ENCODE measurements around the gene FPGS. TPM values are rescaled to one million over a fixed set of nuclear protein-coding genes. Genes with fewer than 3 reads are reported as not detected.
"Not testable (repeated sequence)": the region's sequence is repeated elsewhere in the genome, so short reads cannot be mapped to it uniquely, and the experiment has no call there.

Gene FPGS
- total RNA-seq, 2 experiments from 2014 or later = 66.7 to 78.1 TPM

- H3K4me1 Mint-ChIP-seq = peaks cover 66% of the 10 kb centered on the region
- H3K9me3 Mint-ChIP-seq = no peaks in the 10 kb centered on the region
- H3K27ac Mint-ChIP-seq = peak overlapping the region; percentile 13
- DNase-seq = no peak
- peak overlapping the region; percentile 34 for H3K4me3 Mint-ChIP-seq
- no peaks in the 10 kb centered on the region for H3K27me3 Mint-ChIP-seq
- POLR2A ChIA-PET = no interaction called here
- CTCF ChIA-PET = interaction anchor here (0.6 to 2.4 kb wide), 2 partner anchors 10 to 15 kb away, joined by 3 to 6 read pairs; no protein-coding TSS in a partner anchor
- H3K36me3 Mint-ChIP-seq (ENCODE audit: low read depth) = peaks cover 62% of the 10 kb centered on the region
Measured at GRCh38 chr9:127773981-127774380, 28.7 kb upstream of the FPGS start.

- Mint-ChIP-seq H3K4me3 (peak overlapping the region; percentile 100), H3K9me3 (no peaks in the 10 kb centered on the region), H3K4me1 (peaks cover 62% of the 10 kb centered on the region), H3K27ac (peak overlapping the region; percentile 96), H3K36me3 (ENCODE audit: low read depth) (peaks cover 40% of the 10 kb centered on the region), H3K27me3 (no peaks in the 10 kb centered on the region)
- DNase-seq = peak; percentile 84
- ChIA-PET POLR2A (interaction anchor here (0.6 kb wide), 1 partner anchor 19 kb away, joined by 6 read pairs; no protein-coding TSS in a partner anchor), CTCF (interaction anchor here (0.6 to 1.7 kb wide), 5 partner anchors 9 to 465 kb away, joined by 3 to 4 read pairs (median 3); partner anchors contain the start of genes CDK9 and TOR2A)
Measured at GRCh38 chr9:127776195-127776923, 26.3 kb upstream of the FPGS start.

GRCh38 chr9:127776924-127777289 is 25.8 kb upstream of the FPGS start:
- Mint-ChIP-seq H3K27me3 (no peaks in the 10 kb centered on the region), H3K4me1 (peaks cover 62% of the 10 kb centered on the region), H3K36me3 (ENCODE audit: low read depth) (peaks cover 38% of the 10 kb centered on the region), H3K27ac (peak overlapping the region; percentile 96), H3K4me3 (peak overlapping the region; percentile 100), H3K9me3 (no peaks in the 10 kb centered on the region)
- DNase-seq = no peak
- POLR2A ChIA-PET = no interaction called here
- CTCF ChIA-PET = interaction anchor here (1.3 to 1.7 kb wide), 2 partner anchors 9 to 42 kb away, joined by 4 read pairs; partner anchors contain the start of genes CDK9 and TOR2A

- Mint-ChIP-seq H3K27ac (peak overlapping the region; percentile 96), H3K4me1 (peaks cover 64% of the 10 kb centered on the region), H3K27me3 (no peaks in the 10 kb centered on the region), H3K4me3 (peak overlapping the region; percentile 100), H3K36me3 (ENCODE audit: low read depth) (peaks cover 38% of the 10 kb centered on the region), H3K9me3 (no peaks in the 10 kb centered on the region)
- POLR2A ChIA-PET = interaction anchor here (0.6 kb wide), 1 partner anchor 26 kb away, joined by 3 read pairs; no protein-coding TSS in a partner anchor
- peak; percentile 33 for DNase-seq
- CTCF ChIA-PET = interaction anchor here (1.0 to 3.4 kb wide), 2 partner anchors 42 to 92 kb away, joined by 3 to 25 read pairs; partner anchors contain the start of gene TOR2A
Measured at GRCh38 chr9:127777368-127777980, 25.2 kb upstream of the FPGS start.

- H3K27me3 Mint-ChIP-seq = no peaks in the 10 kb centered on the region
- CTCF ChIA-PET = interaction anchor here (0.6 to 3.4 kb wide), 8 partner anchors 11 to 165 kb away, joined by 3 to 25 read pairs (median 4); partner anchors contain the start of genes FPGS and TOR2A
- H3K27ac Mint-ChIP-seq = peak within 1 kb of the TSS; percentile 97
- DNase-seq = peak; percentile 60
- peaks cover 32% of the 10 kb centered on the region for H3K36me3 Mint-ChIP-seq (ENCODE audit: low read depth)
- no peaks in the 10 kb centered on the region for H3K9me3 Mint-ChIP-seq
- POLR2A ChIA-PET = interaction anchor here (0.6 kb wide), 1 partner anchor 350 kb away, joined by 4 read pairs; no protein-coding TSS in a partner anchor
- peaks cover 64% of the 10 kb centered on the region for H3K4me1 Mint-ChIP-seq
- peak within 1 kb of the TSS; percentile 100 for H3K4me3 Mint-ChIP-seq
Measured at GRCh38 chr9:127778280-127779135, 24.2 kb upstream of the FPGS start, which contains the start of gene SH2D3C. SH2D3C (minus strand) TSS chr9:127778666; CDS start chr9:127778627, 39 bp downstream.

GRCh38 chr9:127779136-127779981 is 23.3 kb upstream of the FPGS start:
- Mint-ChIP-seq H3K9me3 (no peaks in the 10 kb centered on the region), H3K27ac (peak overlapping the region; percentile 97), H3K27me3 (no peaks in the 10 kb centered on the region), H3K36me3 (ENCODE audit: low read depth) (peaks cover 26% of the 10 kb centered on the region), H3K4me3 (peak overlapping the region; percentile 100), H3K4me1 (peaks cover 66% of the 10 kb centered on the region)
- ChIA-PET POLR2A (no interaction called here), CTCF (interaction anchor here (0.6 to 3.4 kb wide), 10 partner anchors 9 to 164 kb away, joined by 3 to 25 read pairs (median 4); partner anchors contain the start of gene TOR2A)
- DNase-seq = peak; percentile 56

- ChIA-PET POLR2A (no interaction called here), CTCF (interaction anchor here (0.6 to 3.4 kb wide), 8 partner anchors 8 to 199 kb away, joined by 3 to 25 read pairs (median 4); partner anchors contain the start of gene TOR2A)
- Mint-ChIP-seq H3K9me3 (no peaks in the 10 kb centered on the region), H3K4me1 (peaks cover 65% of the 10 kb centered on the region), H3K4me3 (no peak overlapping the region), H3K27ac (peak overlapping the region; percentile 97), H3K36me3 (ENCODE audit: low read depth) (peaks cover 20% of the 10 kb centered on the region), H3K27me3 (no peaks in the 10 kb centered on the region)
- DNase-seq = no peak
Measured at GRCh38 chr9:127780126-127780885, 22.4 kb upstream of the FPGS start.

GRCh38 chr9:127780909-127781308 is 21.8 kb upstream of the FPGS start:
- H3K27me3 Mint-ChIP-seq, POLR2A ChIA-PET, H3K4me3 Mint-ChIP-seq, H3K9me3 Mint-ChIP-seq, DNase-seq: not testable (repeated sequence)
- H3K36me3 Mint-ChIP-seq (ENCODE audit: low read depth) = peaks cover 20% of the 10 kb centered on the region
- peaks cover 65% of the 10 kb centered on the region for H3K4me1 Mint-ChIP-seq
- CTCF ChIA-PET = interaction anchor here (0.6 to 3.4 kb wide), 4 partner anchors 7 to 200 kb away, joined by 3 to 25 read pairs (median 4); partner anchors contain the start of gene TOR2A
- peak overlapping the region; percentile 87 for H3K27ac Mint-ChIP-seq

GRCh38 chr9:127781806-127782205 is 20.9 kb upstream of the FPGS start:
- peaks cover 63% of the 10 kb centered on the region for H3K4me1 Mint-ChIP-seq
- POLR2A ChIA-PET = no interaction called here

GRCh38 chr9:127783111-127784008 is 19.3 kb upstream of the FPGS start:
- Mint-ChIP-seq H3K9me3 (no peaks in the 10 kb centered on the region), H3K4me1 (peaks cover 71% of the 10 kb centered on the region), H3K4me3 (peak overlapping the region; percentile 71)

More at GRCh38 chr9:127781806-127782205, 20.9 kb upstream of the FPGS start:
- no peak for DNase-seq
- Mint-ChIP-seq H3K27ac (peak overlapping the region; percentile 87), H3K36me3 (ENCODE audit: low read depth) (peaks cover 17% of the 10 kb centered on the region), H3K4me3 (peak overlapping the region; percentile 30), H3K27me3 (no peaks in the 10 kb centered on the region), H3K9me3 (no peaks in the 10 kb centered on the region)
- CTCF ChIA-PET = interaction anchor here (2.2 kb wide), 1 partner anchor 47 kb away, joined by 11 read pairs; the partner anchor contains the start of gene TOR2A

More at GRCh38 chr9:127783111-127784008, 19.3 kb upstream of the FPGS start:
- H3K27ac Mint-ChIP-seq = peak overlapping the region; percentile 96
- peak; percentile 86 for DNase-seq
- ChIA-PET CTCF (interaction anchor here (0.8 to 5.6 kb wide), 6 partner anchors 12 to 273 kb away, joined by 3 to 31 read pairs (median 8); partner anchors contain the start of gene TOR2A), POLR2A (no interaction called here)
- peaks cover 18% of the 10 kb centered on the region for H3K36me3 Mint-ChIP-seq (ENCODE audit: low read depth)
- H3K27me3 Mint-ChIP-seq = no peaks in the 10 kb centered on the region
